GM18870 (cell line): ENCODE measurements around the gene FOXL2NB.
"Not testable (repeated sequence)": the region's sequence is repeated elsewhere in the genome, so short reads cannot be mapped to it uniquely, and the experiment has no call there.

Experiments used
- ATAC-seq: cut with Tn5 transposase; IDR thresholded peaks from one replicate; pipeline ENCODE4 v1.9.1; 2021; ENCODE audit warnings: moderate library complexity; ENCODE audit not compliant: unreplicated experiment

Gene FOXL2NB

DNA sequence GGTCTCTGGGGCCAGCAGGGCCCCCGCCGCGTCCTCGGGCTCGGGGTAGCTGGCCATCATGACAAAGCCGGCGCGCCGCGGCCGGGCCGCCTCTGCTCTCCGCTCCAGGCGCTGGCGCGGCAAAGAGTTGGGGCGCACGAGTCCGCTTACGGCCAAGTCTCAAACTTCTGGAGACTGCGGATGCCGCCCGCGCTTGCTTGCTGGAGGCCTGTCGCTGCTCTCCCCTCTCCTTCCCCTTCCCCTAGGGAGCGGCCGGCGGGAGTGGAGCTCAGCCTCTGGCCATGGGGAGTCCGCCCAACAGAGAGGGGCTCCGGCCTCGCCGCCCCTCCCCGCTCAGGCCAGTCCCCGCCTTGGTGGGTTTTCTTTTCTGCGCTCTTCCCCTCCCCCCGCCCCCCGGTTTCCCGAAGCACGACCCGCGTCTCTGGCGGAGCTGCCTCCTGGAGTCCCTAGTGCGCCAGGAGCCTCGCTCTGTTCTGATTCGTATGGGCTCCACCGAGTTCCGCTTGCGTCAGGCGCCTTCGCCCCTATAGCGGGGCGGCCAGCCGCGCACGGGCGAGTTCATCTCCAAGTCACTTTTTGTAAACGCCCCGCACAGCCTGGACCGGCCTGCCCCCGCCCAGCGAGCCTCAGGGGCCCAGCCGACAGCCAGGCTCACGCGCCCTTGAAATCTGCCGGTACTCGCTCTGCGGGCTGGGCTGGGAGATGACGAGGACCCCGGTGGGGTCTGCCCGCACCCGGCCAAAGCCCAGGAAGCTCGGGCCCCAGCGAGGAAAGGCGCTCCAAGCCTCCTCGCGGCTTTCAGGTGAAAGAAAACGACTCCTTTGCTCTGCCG lies at the start of gene FOXL2NB, which contains the start of gene FOXL2:
TSS of gene FOXL2NB (plus strand) at position 555 of the 832 bp plus-strand sequence. CDS start at position 703, 148 bp downstream.
TSS of gene FOXL2 (minus strand) at position 475 of the 832 bp plus-strand sequence. CDS start at position 60, 415 bp downstream.
- no peak for ATAC-seq

DNA sequence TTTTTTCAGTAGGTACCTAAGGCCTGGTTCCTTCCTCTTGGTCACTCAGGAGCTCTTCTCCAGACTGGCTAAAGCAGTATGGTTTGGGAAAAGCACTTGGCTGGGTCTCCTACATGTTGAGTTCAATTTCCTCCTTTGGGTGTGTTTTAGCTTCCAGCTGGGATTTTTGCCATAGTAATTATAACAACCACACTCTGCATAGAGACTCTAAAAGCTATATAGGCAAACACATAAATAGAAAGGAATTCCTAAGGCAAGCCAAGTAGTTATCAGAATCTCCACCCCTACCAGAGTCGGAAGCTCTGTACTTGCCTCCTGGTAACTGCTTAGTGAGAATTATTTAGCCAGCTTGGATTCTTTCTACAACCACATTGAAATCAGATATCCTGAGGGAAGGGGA lies 48.7 kb upstream of the FOXL2NB start:
- no peak for ATAC-seq

- no peak for ATAC-seq
These were observed 48.3 kb upstream of the FOXL2NB start for GRCh38 chr3:138898708-138899107.

DNA sequence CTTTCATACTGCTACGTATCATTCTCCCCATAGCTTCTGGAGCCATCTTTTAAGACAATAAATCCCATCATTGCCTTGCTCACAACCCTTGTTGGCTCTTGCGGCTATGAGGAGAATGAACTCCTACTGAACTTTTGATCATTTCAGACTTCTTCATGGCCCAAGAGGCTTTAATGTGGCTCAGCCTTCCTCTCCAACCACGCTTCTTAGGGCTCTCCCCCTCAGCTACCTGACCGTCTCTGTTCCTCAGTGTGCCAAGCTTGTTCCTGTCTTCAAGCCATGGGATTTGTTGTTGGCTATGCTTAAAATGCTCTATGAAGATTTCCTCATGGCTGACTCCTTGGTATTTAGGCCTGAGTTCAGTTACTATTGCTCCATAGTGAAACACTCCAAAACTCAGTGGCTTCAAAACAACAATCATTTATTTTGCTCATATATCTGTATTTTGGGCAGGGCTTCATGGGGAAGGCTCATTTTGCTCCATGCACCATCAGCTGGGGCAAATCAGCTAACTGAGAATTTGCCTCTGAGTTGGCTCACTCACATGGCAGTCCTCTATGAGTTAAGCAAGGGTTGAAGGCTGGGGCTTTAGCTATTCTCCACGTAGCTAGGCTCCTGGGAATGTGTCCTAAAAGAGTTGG lies 47.5 kb upstream of the FOXL2NB start:
- ATAC-seq: no peak

DNA sequence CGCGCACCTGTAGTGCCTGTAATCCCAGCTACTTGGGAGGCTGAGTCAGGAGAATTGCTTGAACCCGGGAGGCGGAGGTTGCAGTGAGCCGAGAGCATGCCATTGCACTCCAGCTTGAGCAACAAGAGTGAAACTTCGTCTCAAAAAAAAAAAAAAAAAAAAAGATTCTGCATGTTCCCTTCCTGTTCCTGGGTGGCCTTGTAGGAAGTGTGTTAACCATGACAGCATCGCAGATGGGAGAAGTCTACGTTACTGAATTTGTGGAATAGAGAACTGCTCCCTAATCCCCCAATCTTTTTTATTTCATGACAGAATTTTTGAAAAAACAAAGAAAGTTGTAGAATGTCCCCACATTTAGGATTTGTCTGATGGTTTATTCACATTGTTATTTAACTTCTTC lies 45.5 kb upstream of the FOXL2NB start:
- ATAC-seq: no peak

- no peak for ATAC-seq
These were observed 44.8 kb upstream of the FOXL2NB start for GRCh38 chr3:138902171-138902570.

- ATAC-seq: no peak
These were observed 39.5 kb upstream of the FOXL2NB start for GRCh38 chr3:138907539-138907938.

GRCh38 chr3:138908846-138909245 lies 38.2 kb upstream of the FOXL2NB start:
- no peak for ATAC-seq

- no peak for ATAC-seq
These were observed 37.1 kb upstream of the FOXL2NB start for GRCh38 chr3:138909904-138910303.

DNA sequence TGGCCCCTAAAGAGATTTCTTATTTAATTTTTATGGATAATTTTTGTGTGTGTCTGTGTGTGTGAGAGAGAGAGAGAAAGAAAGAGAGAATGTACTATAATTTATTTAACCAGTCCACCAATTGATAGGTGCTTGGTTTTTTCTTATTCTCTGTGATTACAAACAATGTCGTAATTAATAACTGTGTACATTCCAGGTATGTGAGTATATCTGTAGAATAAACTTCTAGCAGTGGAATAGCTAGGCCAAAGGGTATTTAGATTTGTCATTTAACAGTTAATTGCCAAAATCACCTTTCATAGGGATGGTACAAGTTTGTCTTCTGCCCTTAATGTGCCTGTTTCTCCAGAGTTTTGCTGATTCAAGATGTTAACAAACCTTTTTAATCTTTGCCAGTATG lies 35.4 kb upstream of the FOXL2NB start:
- no peak for ATAC-seq

- no peak for ATAC-seq
These were observed 34.8 kb upstream of the FOXL2NB start for GRCh38 chr3:138912237-138912636.

GRCh38 chr3:138913766-138914165 lies 33.3 kb upstream of the FOXL2NB start:
- ATAC-seq: no peak

DNA sequence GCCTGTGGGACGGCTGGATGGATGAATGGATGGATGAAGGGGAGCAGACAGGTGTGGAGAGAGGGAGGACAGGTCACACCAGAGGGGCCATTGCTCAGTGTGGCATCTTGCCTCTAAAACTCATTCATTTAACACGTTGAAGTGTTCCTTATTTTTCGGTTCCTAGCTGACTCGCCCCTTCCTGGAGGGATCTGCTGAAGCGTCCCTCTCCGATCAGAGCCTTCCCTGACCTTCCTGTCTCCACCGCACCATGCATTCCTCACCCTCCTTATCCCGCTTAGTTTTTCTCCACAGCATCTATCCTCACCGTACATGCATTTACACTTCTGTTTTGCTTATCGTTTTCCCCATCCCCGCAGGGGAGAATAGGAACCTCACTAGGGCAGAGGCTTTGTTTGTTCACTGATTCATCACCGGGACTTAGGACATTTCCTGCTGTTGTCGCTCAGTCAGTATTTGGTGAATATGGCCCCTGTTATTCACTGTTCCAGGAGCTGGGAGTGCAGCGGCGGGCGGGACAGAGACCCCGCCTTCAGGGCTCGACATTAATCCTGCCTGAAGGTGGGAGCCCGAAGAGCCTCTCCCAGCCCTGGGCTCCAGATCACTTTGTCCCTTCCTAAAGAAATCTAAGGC lies 32.0 kb upstream of the FOXL2NB start:
- peak; percentile 31 for ATAC-seq

DNA sequence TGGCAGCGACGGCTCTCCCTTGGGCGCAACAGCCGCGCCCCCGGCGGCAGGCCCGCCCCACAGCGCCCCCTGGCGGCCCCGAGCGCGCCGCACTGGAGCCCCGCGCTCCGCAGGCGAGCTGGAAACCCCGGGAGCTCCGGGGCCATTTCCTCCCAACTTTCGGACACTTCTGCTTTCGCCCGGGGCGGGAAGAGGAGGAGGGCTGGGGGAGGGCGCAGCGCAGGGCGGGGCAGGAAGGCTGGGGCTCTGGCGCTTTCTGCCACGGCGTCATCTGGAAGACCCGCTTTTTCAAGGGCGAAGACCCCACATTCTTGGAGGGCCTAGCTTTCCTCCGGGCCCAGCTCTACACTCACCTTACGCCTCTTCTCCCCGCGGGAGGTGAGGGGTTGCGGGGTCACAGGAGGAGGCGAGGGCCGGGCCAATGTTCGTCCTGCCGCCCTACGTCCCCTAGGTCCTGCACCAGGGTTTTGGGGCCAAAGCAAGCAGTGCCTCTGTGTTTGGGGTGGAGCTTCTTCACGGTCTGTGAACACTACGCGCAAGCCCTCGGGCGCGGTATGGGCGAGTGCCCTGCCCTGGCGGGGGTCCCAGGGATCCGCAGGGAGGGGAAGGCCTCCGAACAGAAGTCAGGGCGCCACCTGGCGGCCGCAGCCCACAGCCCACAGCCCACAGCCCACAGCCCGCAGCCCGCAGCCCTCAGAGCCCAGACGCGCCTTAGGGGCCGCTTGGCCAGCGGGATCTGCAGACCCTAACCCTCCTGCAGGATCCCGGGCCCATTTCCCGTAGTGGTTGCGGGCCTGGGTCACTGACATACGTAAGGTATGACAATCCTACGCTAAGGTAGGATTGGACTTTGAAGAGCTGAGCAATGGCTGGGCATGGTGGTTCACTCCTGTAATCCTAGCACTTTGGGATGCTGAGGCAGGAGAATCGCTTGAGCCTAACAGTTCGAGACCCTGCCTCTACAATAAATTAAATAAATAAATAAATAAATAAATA lies 31.2 kb upstream of the FOXL2NB start:
- ATAC-seq: peak; percentile 68

- ATAC-seq: no peak
These were observed 30.2 kb upstream of the FOXL2NB start for GRCh38 chr3:138916824-138917223.

GRCh38 chr3:138919325-138919724 lies 27.7 kb upstream of the FOXL2NB start:
- no peak for ATAC-seq

GRCh38 chr3:138921316-138922292 lies 25.4 kb upstream of the FOXL2NB start:
- ATAC-seq: no peak

- not testable (repeated sequence) for ATAC-seq
These were observed 24.6 kb upstream of the FOXL2NB start for GRCh38 chr3:138922400-138922799.

GRCh38 chr3:138923531-138923994 lies 23.5 kb upstream of the FOXL2NB start:
- peak; percentile 80 for ATAC-seq
